TTC549 (cell line): ENCODE results near the gene FOXE1.

Source experiments
- FAIRE-seq: peaks from 2 replicates; lab custom pipeline; 2012; peaks lifted over from hg19 to GRCh38; lab: Jason Lieb, UNC

FOXE1 gene

DNA sequence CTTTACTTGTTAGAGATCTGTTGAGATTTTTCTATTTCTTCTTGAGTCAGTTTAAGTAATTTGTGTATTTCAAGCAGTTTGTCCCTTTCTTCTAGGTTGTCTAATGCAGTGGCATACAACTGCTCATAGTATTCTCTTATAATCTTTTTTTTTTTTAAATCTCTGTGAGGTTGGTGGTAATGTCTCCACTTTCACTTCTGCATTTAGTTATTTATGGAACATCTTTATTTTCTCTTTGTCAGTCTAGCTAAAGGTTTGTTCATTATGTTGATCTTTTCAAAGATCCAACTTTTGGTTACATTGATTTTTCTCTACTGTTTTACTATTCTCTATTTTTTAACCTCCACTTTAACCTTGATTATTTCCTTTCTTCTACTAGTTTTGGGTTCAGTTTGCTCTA, 13.8 kb downstream of the FOXE1 start:
- no peak for FAIRE-seq

- no peak for FAIRE-seq
These were observed 15.8 kb downstream of the FOXE1 start for GRCh38 chr9:97868859-97869258.

- FAIRE-seq, result no peak
These were observed 20.4 kb downstream of the FOXE1 start for GRCh38 chr9:97873425-97873824.

GRCh38 chr9:97873882-97874281, 20.9 kb downstream of the FOXE1 start:
- FAIRE-seq, result no peak

- no peak for FAIRE-seq
These were observed 21.6 kb downstream of the FOXE1 start for GRCh38 chr9:97874624-97875023.

DNA sequence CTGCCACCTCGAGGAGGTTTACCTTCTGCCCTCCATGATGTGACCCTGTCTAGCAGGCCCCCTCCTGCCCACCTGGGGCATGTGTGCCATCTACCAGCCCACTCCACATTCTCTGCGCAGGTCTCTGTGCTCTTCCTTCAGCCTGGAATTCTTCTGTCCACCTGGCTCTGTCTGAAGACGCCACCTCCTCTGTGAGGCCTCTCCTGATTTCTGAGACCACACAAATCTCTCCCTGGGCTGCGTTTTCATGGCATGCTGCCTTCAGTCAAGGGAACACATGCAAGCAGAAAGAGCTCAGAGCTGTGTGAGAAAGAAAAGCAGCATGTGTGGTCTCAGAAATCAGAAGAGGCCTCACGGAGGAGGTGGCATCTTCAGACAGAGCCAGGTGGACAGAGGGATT, 22.1 kb downstream of the FOXE1 start:
- no peak for FAIRE-seq

GRCh38 chr9:97876061-97876460, 23.0 kb downstream of the FOXE1 start:
- FAIRE-seq, result no peak

GRCh38 chr9:97880336-97880735, 27.3 kb downstream of the FOXE1 start:
- FAIRE-seq, result no peak

GRCh38 chr9:97889941-97890887, 37.2 kb downstream of the FOXE1 start:
- no peak for FAIRE-seq

GRCh38 chr9:97891736-97892135, 38.7 kb downstream of the FOXE1 start:
- FAIRE-seq, result no peak

DNA sequence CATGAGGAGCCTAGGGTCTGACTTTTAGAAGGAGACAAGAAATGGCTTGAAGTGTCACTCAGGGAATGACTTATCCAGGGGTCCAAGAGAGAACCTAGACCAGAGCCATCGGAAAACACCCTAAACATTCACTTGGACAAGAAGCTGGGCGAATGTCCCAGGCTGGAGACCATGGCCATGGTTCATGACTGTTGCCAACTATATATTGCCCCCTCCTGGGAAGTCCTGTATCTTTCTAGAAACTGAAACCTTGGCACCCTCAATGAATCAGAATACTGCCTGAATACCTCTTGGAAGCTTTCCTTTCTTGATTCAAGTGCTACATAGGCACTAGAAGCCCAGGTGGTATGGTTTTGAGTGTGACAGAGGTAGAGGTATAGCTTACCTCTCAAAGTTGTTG, 39.4 kb downstream of the FOXE1 start:
- no peak for FAIRE-seq

- FAIRE-seq, result no peak
These were observed 42.2 kb downstream of the FOXE1 start for GRCh38 chr9:97895211-97895610.

- FAIRE-seq, result no peak
These were observed 42.8 kb downstream of the FOXE1 start for GRCh38 chr9:97895695-97896332.

DNA sequence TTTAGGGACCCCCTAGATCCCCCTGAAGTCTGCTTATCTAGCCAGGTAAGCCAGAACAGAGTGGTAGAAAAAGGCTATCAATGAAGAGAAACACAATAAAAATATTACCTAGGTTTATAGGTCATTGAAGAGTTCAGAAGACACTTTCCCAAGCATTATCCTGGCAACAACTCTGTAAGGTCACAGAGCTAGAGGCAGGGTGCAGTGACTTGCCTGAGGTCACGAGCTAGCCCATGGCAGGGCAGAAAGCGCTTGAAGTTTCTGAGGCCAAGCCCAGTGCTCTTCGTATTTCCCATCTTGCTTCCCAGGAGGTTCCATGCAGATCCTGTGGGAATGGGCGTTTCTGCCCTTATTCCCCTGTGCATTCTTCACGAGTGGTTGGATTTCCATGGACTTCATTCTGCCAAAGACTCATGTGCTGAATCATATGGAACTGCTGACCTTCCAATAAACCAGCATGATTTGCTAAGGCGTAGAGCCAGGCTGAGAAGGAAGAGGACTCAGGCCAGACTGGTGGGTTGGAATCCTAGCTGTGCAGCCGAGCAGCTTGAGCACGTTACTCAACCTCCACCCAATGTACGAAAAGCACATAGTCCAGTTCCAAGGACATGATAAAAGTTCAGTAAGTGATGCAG, 47.2 kb downstream of the FOXE1 start:
- FAIRE-seq, result no peak

DNA sequence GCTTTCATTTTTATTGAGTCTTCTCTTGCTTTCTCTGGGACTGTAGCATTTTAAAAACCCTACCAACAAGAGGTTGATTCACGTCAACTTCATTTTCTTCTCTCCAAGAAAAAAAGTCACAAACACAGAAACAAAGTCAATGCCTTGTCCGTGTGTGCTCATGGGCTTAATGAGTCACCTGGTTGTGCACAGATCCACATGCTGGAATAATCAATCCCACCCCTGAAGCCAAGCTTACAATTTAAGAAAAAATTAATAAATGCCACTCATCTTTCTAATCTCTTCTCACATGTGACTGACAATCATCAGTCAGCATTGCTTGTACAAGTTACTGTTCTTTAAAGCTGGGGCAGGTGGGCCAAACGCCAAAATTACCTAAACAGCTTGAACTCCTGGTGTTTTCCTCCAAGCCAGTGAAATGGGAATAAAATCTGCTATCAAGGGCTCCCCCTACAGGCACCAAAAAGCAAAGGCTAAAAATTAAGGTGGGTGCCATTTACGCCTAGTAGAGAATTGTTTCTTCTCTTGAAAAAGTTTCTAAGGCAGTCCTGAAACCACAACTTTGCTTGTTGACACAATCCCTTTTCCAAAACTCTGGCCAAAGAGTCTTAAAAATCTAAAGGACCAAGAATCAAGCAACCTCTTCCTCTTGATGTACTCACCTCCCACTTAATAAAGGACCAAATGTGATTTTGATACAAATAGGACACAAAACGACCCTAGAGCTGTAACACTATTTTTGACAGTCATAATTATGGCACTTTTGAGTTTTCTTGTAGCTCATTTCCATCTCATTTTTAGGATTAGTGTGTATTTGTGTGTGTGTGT, 47.9 kb downstream of the FOXE1 start:
- FAIRE-seq, result no peak

- FAIRE-seq, result no peak
These were observed 50.2 kb downstream of the FOXE1 start for GRCh38 chr9:97903177-97903576.

DNA sequence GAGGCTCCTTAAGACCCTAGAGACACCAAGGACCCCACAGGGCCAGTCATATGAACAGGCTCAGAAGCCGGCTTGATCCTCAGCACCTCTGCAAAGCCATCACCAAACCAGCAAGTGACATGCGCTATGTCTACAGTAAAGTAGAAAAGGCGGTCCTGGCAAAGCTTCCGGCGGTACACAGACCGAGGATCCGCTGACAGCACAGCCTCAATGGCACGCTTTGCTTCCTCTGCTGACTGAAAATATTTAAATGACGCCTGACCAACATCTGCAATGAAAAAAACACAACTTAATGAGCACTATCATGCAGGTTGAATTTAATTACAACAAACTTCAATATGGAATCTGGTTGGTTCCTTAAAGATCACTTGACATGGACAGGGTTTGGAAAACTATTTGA, 51.7 kb downstream of the FOXE1 start:
- FAIRE-seq, result no peak

DNA sequence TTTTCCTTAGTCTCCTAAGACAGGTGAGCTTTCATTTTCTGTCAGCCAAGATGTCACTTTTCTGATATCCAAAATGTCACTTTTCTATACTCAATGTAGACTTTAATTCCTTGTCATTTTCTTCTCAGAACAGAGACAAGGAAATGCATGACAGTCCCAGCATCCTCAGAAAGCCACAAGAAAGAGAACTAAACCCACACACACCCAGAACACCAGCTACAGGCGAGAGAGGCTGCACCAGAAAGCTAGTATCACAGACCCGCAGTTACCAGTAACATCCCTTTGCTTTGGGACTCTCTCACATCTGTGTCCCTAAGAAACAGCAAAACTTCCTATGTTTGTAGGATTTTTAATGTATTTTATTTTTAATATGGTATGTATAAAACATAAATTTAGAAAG, 52.2 kb downstream of the FOXE1 start:
- FAIRE-seq, result no peak
